Activated CD4-positive, alpha-beta T cell treated with anti-CD3 and anti-CD28 coated beads, Interleukin-2, amount 10 ng/mL, durations not matched to agents 24 days and 14 days (primary cell): ENCODE results near the gene CIITA. TPM values are rescaled to one million over a fixed set of nuclear protein-coding genes. Genes with fewer than 3 reads are reported as not detected.
"Not testable (repeated sequence)": the region's sequence is repeated elsewhere in the genome, so short reads cannot be mapped to it uniquely, and the experiment has no call there.

Source experiments
- DNase-seq: peaks from one replicate; pipeline ENCODE4 v3.0.0; 2022
- H3K27ac Mint-ChIP-seq: one replicate; pipeline ENCODE4 v1.8.0; 2022; ENCODE audit warnings: mild to moderate bottlenecking, mixed read lengths
- H3K27me3 Mint-ChIP-seq: one replicate; pipeline ENCODE4 v1.8.0; 2022; ENCODE audit warnings: mixed read lengths
- H3K36me3 Mint-ChIP-seq: one replicate; pipeline ENCODE4 v1.8.0; 2022; ENCODE audit warnings: low read depth, mild to moderate bottlenecking, mixed read lengths
- H3K4me1 Mint-ChIP-seq: one replicate; pipeline ENCODE4 v1.8.0; 2021; ENCODE audit warnings: mixed read lengths
- H3K4me3 Mint-ChIP-seq: one replicate; pipeline ENCODE4 v1.8.0; 2022; ENCODE audit warnings: mild to moderate bottlenecking, moderate library complexity, mixed read lengths
- H3K9me3 Mint-ChIP-seq: one replicate; pipeline ENCODE4 v1.8.0; 2021; ENCODE audit warnings: mixed read lengths
- intact Hi-C: fragments of 100-400 bp; cut with micrococcal nuclease; formaldehyde crosslinking; loops from one replicate; pipeline ENCODE4 v1.15.1; 2023
- total RNA-seq: library from RNA; stranded (reverse); gene quantifications from 2 replicates; pipeline ENCODE4 v1.2.3, GENCODE V29; 2022

Gene CIITA
- total RNA-seq, 1 donor from 2014 or later, result 5.0 TPM

GRCh38 chr16:10964891-10965326 lies 87.9 kb downstream of the CIITA start:
- peaks cover 53% of the 10 kb centered on the region for H3K4me1 Mint-ChIP-seq
- H3K27ac Mint-ChIP-seq, result peak overlapping the region; percentile 88
- no peaks in the 10 kb centered on the region for H3K27me3 Mint-ChIP-seq
- H3K4me3 Mint-ChIP-seq, result peak overlapping the region; percentile 57
- no peaks in the 10 kb centered on the region for H3K9me3 Mint-ChIP-seq
- DNase-seq, result peak; percentile 87
- intact Hi-C loops, result loop anchor here (1.0 to 10.0 kb wide), 14 partner anchors 8 to 749 kb away; partner anchors contain the start of gene LITAF
- H3K36me3 Mint-ChIP-seq, result peaks cover 51% of the 10 kb centered on the region

- peak overlapping the region; percentile 88 for H3K27ac Mint-ChIP-seq
- H3K4me1 Mint-ChIP-seq, result peaks cover 56% of the 10 kb centered on the region
- H3K9me3 Mint-ChIP-seq, result no peaks in the 10 kb centered on the region
- DNase-seq, result peak; percentile 71
- H3K4me3 Mint-ChIP-seq, result peak overlapping the region; percentile 57
- H3K36me3 Mint-ChIP-seq, result peaks cover 51% of the 10 kb centered on the region
- no peaks in the 10 kb centered on the region for H3K27me3 Mint-ChIP-seq
- intact Hi-C loops, result loop anchor here (1.0 to 10.0 kb wide), 8 partner anchors 8 to 619 kb away; partner anchors contain the start of gene LITAF
Observed at GRCh38 chr16:10965440-10966061, 88.5 kb downstream of the CIITA start.

GRCh38 chr16:10966129-10966528 lies 89.1 kb downstream of the CIITA start:
- Mint-ChIP-seq H3K36me3 (peaks cover 56% of the 10 kb centered on the region), H3K4me3 (peak overlapping the region; percentile 29), H3K9me3 (no peaks in the 10 kb centered on the region), H3K27ac (peak overlapping the region; percentile 88), H3K4me1 (peaks cover 56% of the 10 kb centered on the region), H3K27me3 (no peaks in the 10 kb centered on the region)
- no peak for DNase-seq
- intact Hi-C loops, result loop anchor here (5.0 to 10.0 kb wide), 2 partner anchors 191 to 619 kb away; partner anchors contain the start of gene LITAF

GRCh38 chr16:10966559-10966958 lies 89.6 kb downstream of the CIITA start:
- not testable (repeated sequence) for H3K27me3 Mint-ChIP-seq, H3K9me3 Mint-ChIP-seq
- peak; percentile 71 for DNase-seq
- peak overlapping the region; percentile 88 for H3K27ac Mint-ChIP-seq
- H3K4me3 Mint-ChIP-seq, result peak overlapping the region; percentile 29
- H3K4me1 Mint-ChIP-seq, result peaks cover 58% of the 10 kb centered on the region
- peaks cover 59% of the 10 kb centered on the region for H3K36me3 Mint-ChIP-seq
- intact Hi-C loops, result loop anchor here (5.0 to 10.0 kb wide), 2 partner anchors 191 to 618 kb away; partner anchors contain the start of gene LITAF

GRCh38 chr16:10967986-10968385 lies 91.0 kb downstream of the CIITA start:
- Mint-ChIP-seq H3K36me3 (peaks cover 55% of the 10 kb centered on the region), H3K27ac (no peak overlapping the region), H3K4me3 (no peak overlapping the region), H3K4me1 (peaks cover 64% of the 10 kb centered on the region), H3K9me3 (no peaks in the 10 kb centered on the region), H3K27me3 (no peaks in the 10 kb centered on the region)
- DNase-seq, result no peak
- intact Hi-C loops, result loop anchor here (5.0 to 10.0 kb wide), 2 partner anchors 189 to 617 kb away; partner anchors contain the start of gene LITAF

GRCh38 chr16:10968498-10968897 lies 91.5 kb downstream of the CIITA start:
- Mint-ChIP-seq H3K4me3 (no peak overlapping the region), H3K4me1 (peaks cover 68% of the 10 kb centered on the region), H3K9me3 (no peaks in the 10 kb centered on the region), H3K27me3 (no peaks in the 10 kb centered on the region), H3K36me3 (peaks cover 55% of the 10 kb centered on the region), H3K27ac (no peak overlapping the region)
- intact Hi-C loops, result loop anchor here (5.0 to 10.0 kb wide), 2 partner anchors 189 to 616 kb away; partner anchors contain the start of gene LITAF
- DNase-seq, result no peak

- peaks cover 65% of the 10 kb centered on the region for H3K4me1 Mint-ChIP-seq
- intact Hi-C loops, result loop anchor here (5.0 to 10.0 kb wide), 2 partner anchors 188 to 615 kb away; partner anchors contain the start of gene LITAF
- no peak overlapping the region for H3K27ac Mint-ChIP-seq
- no peaks in the 10 kb centered on the region for H3K27me3 Mint-ChIP-seq
- DNase-seq, result no peak
- H3K36me3 Mint-ChIP-seq, result peaks cover 53% of the 10 kb centered on the region
- H3K4me3 Mint-ChIP-seq, result no peak overlapping the region
- no peaks in the 10 kb centered on the region for H3K9me3 Mint-ChIP-seq
Observed at GRCh38 chr16:10969615-10970014, 92.6 kb downstream of the CIITA start.

- no peaks in the 10 kb centered on the region for H3K9me3 Mint-ChIP-seq
- DNase-seq, result no peak
- intact Hi-C loops, result no loop called here
- no peaks in the 10 kb centered on the region for H3K27me3 Mint-ChIP-seq
- H3K4me1 Mint-ChIP-seq, result peaks cover 65% of the 10 kb centered on the region
- H3K4me3 Mint-ChIP-seq, result no peak overlapping the region
- H3K27ac Mint-ChIP-seq, result no peak overlapping the region
- peaks cover 58% of the 10 kb centered on the region for H3K36me3 Mint-ChIP-seq
Observed at GRCh38 chr16:10970065-10970464, 93.1 kb downstream of the CIITA start.

- H3K36me3 Mint-ChIP-seq, result peaks cover 52% of the 10 kb centered on the region
- peak overlapping the region; percentile 87 for H3K27ac Mint-ChIP-seq
- H3K4me1 Mint-ChIP-seq, result peaks cover 55% of the 10 kb centered on the region
- intact Hi-C loops, result loop anchor here (1.0 kb wide), 1 partner anchor 284 kb away; no protein-coding TSS in a partner anchor
- no peaks in the 10 kb centered on the region for H3K27me3 Mint-ChIP-seq
- H3K4me3 Mint-ChIP-seq, result peak overlapping the region; percentile 25
- peak; percentile 83 for DNase-seq
- H3K9me3 Mint-ChIP-seq, result no peaks in the 10 kb centered on the region
Observed at GRCh38 chr16:10971560-10971961, 94.6 kb downstream of the CIITA start.

- no peak for DNase-seq
- H3K4me3 Mint-ChIP-seq, result peak overlapping the region; percentile 65
- peak overlapping the region; percentile 87 for H3K27ac Mint-ChIP-seq
- intact Hi-C loops, result no loop called here
- H3K27me3 Mint-ChIP-seq, result no peaks in the 10 kb centered on the region
- H3K9me3 Mint-ChIP-seq, result no peaks in the 10 kb centered on the region
- H3K36me3 Mint-ChIP-seq, result peaks cover 46% of the 10 kb centered on the region
- H3K4me1 Mint-ChIP-seq, result peaks cover 55% of the 10 kb centered on the region
Observed at GRCh38 chr16:10972108-10972818, 95.3 kb downstream of the CIITA start.

GRCh38 chr16:10972819-10973464 lies 95.9 kb downstream of the CIITA start:
- Mint-ChIP-seq H3K27ac (peak overlapping the region; percentile 83), H3K27me3 (no peaks in the 10 kb centered on the region), H3K36me3 (peaks cover 47% of the 10 kb centered on the region), H3K4me1 (peaks cover 61% of the 10 kb centered on the region), H3K4me3 (peak overlapping the region; percentile 65), H3K9me3 (no peaks in the 10 kb centered on the region)
- no peak for DNase-seq
- intact Hi-C loops, result no loop called here

- Mint-ChIP-seq H3K36me3 (peaks cover 45% of the 10 kb centered on the region), H3K9me3 (no peaks in the 10 kb centered on the region), H3K4me3 (no peak overlapping the region), H3K4me1 (peaks cover 59% of the 10 kb centered on the region), H3K27ac (peak overlapping the region; percentile 54), H3K27me3 (no peaks in the 10 kb centered on the region)
- DNase-seq, result no peak
- intact Hi-C loops, result no loop called here
Observed at GRCh38 chr16:10976634-10977033, 99.6 kb downstream of the CIITA start.

- no peaks in the 10 kb centered on the region for H3K27me3 Mint-ChIP-seq
- no peak for DNase-seq
- no peaks in the 10 kb centered on the region for H3K9me3 Mint-ChIP-seq
- peak overlapping the region; percentile 54 for H3K27ac Mint-ChIP-seq
- intact Hi-C loops, result no loop called here
- H3K4me3 Mint-ChIP-seq, result no peak overlapping the region
- H3K4me1 Mint-ChIP-seq, result peaks cover 58% of the 10 kb centered on the region
- peaks cover 45% of the 10 kb centered on the region for H3K36me3 Mint-ChIP-seq
Observed at GRCh38 chr16:10978124-10978523, 101.1 kb downstream of the CIITA start.
